ENCODE measurements around the gene TEX13D. TPM values are rescaled to one million over a fixed set of nuclear protein-coding genes. Genes with fewer than 3 reads are reported as not detected.
"Not testable (repeated sequence)": the region's sequence is repeated elsewhere in the genome, so short reads cannot be mapped to it uniquely, and the experiment has no call there.

Gene TEX13D
- total RNA-seq (2014; rRNA removed; shearing (Covaris generic)): not detected in 2 replicates
- not detected in 2 replicates for total RNA-seq (2022)
- not detected for Bru-seq, nascent RNA
- BruChase-seq, experiment 1, labeled RNA remaining after a 6-hour chase: percentile 18 among the genes with signal in this experiment
- not detected for BruChase-seq, experiment 2, labeled RNA remaining after a 2-hour chase
- long read RNA-seq: 0 reads

- no peaks in the 10 kb centered on the region for H3K9me3 ChIP-seq (ENCODE audit: low read length)
- H3K9me2 ChIP-seq (ENCODE audit: insufficient read depth, low read length): no peaks in the 10 kb centered on the region
- no peaks in the 10 kb centered on the region for H4K20me1 ChIP-seq (ENCODE audit: insufficient read depth, low read length)
- H3K4me2 ChIP-seq (ENCODE audit: low read length): no peak within 1 kb of the TSS
- no peak within 1 kb of the TSS for H3K4me3 ChIP-seq (ENCODE audit: low read depth, low read length, poor library complexity, severe bottlenecking)
- ChIA-PET POLR2A (no interaction called here), CTCF (ENCODE audit: unreplicated experiment) (no interaction called here)
- no peak for DNase-seq (ENCODE audit: low spot score)
- H3K27ac ChIP-seq (ENCODE audit: low read depth, low read length, poor library complexity, severe bottlenecking): no peak within 1 kb of the TSS
- H3K4me1 ChIP-seq (ENCODE audit: insufficient read depth, low read length, poor library complexity, severe bottlenecking): peaks cover 4% of the 10 kb centered on the region
- intact Hi-C loops (cut with micrococcal nuclease; ENCODE audit: unreplicated experiment): no loop called here
- no peak for TF ChIP-seq EZH2phosphoT487 (IDR thresholded peaks at IDR 0.05; ENCODE audit: borderline replicate concordance, low read depth, low read length)
- TF ChIP-seq, protein P1, sequence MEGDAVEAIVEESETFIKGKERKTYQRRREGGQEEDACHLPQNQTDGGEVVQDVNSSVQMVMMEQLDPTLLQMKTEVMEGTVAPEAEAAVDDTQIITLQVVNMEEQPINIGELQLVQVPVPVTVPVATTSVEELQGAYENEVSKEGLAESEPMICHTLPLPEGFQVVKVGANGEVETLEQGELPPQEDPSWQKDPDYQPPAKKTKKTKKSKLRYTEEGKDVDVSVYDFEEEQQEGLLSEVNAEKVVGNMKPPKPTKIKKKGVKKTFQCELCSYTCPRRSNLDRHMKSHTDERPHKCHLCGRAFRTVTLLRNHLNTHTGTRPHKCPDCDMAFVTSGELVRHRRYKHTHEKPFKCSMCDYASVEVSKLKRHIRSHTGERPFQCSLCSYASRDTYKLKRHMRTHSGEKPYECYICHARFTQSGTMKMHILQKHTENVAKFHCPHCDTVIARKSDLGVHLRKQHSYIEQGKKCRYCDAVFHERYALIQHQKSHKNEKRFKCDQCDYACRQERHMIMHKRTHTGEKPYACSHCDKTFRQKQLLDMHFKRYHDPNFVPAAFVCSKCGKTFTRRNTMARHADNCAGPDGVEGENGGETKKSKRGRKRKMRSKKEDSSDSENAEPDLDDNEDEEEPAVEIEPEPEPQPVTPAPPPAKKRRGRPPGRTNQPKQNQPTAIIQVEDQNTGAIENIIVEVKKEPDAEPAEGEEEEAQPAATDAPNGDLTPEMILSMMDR (conservative IDR thresholded peaks at IDR 0.05; ENCODE audit: low read length): no peak
- H3K79me2 ChIP-seq (ENCODE audit: insufficient read depth, low read depth, low read length): no peaks in the 10 kb centered on the region
- no peaks in the 10 kb centered on the region for H3K36me3 ChIP-seq (ENCODE audit: insufficient read depth, low read length)
- no TSS peak for BruUV-seq (replicated peaks)
- no peak within 1 kb of the TSS for H2AFZ ChIP-seq (ENCODE audit: low read length)
Observed at GRCh38 chrX:124332481-124333424, at the start of gene TEX13D. Gene TEX13D (plus strand): TSS chrX:124332660. CDS start chrX:124332918, 258 bp downstream.

- no TSS peak for BruUV-seq (replicated peaks)
- Histone ChIP-seq H3K4me2 (ENCODE audit: low read length) (no peak overlapping the region), H3K36me3 (ENCODE audit: insufficient read depth, low read length) (no peaks in the 10 kb centered on the region), H3K4me1 (ENCODE audit: insufficient read depth, low read length, poor library complexity, severe bottlenecking) (no peaks in the 10 kb centered on the region), H3K79me2 (ENCODE audit: insufficient read depth, low read depth, low read length) (no peaks in the 10 kb centered on the region), H3K9me2 (ENCODE audit: insufficient read depth, low read length) (no peaks in the 10 kb centered on the region), H3K4me3 (ENCODE audit: low read depth, low read length, poor library complexity, severe bottlenecking) (no peak overlapping the region), H3K27ac (ENCODE audit: low read depth, low read length, poor library complexity, severe bottlenecking) (no peak overlapping the region), H4K20me1 (ENCODE audit: insufficient read depth, low read length) (no peaks in the 10 kb centered on the region), H2AFZ (ENCODE audit: low read length) (no peak overlapping the region), H3K9me3 (ENCODE audit: low read length) (no peaks in the 10 kb centered on the region)
- intact Hi-C loops (cut with micrococcal nuclease; ENCODE audit: unreplicated experiment): no loop called here
- ChIA-PET POLR2A (no interaction called here), CTCF (ENCODE audit: unreplicated experiment) (no interaction called here)
- TF ChIP-seq EZH2phosphoT487 (IDR thresholded peaks at IDR 0.05; ENCODE audit: borderline replicate concordance, low read depth, low read length): no peak
- TF ChIP-seq, protein P1 (conservative IDR thresholded peaks at IDR 0.05; ENCODE audit: low read length): no peak
- no peak for DNase-seq (ENCODE audit: low spot score)
Observed at GRCh38 chrX:124289443-124289842, 43.0 kb upstream of the TEX13D start.

DNA sequence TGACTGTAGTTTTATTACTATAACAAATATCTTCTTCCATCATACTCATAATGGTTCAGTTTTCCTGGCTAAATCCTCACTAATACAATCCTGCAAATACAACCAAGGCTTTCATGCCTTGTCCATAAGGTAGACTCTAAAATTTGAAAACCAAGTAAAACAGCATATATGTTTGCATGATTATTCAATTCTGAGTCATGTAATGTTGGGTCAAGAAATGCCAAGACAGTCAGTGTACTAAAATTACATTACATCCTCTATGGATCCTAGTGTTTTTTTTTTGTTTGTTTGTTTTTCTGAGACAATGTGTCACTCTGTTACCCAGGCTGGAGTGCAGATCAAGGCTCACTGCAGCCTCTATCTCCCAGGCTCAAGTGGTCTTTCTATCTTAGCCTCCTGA is 38.6 kb upstream of the TEX13D start:
- Histone ChIP-seq H3K9me2 (ENCODE audit: insufficient read depth, low read length) (no peaks in the 10 kb centered on the region), H3K27ac (ENCODE audit: low read depth, low read length, poor library complexity, severe bottlenecking) (no peak overlapping the region), H3K36me3 (ENCODE audit: insufficient read depth, low read length) (no peaks in the 10 kb centered on the region), H3K9me3 (ENCODE audit: low read length) (no peaks in the 10 kb centered on the region), H2AFZ (ENCODE audit: low read length) (no peak overlapping the region), H3K4me1 (ENCODE audit: insufficient read depth, low read length, poor library complexity, severe bottlenecking) (no peaks in the 10 kb centered on the region), H3K4me3 (ENCODE audit: low read depth, low read length, poor library complexity, severe bottlenecking) (no peak overlapping the region), H3K4me2 (ENCODE audit: low read length) (no peak overlapping the region), H3K79me2 (ENCODE audit: insufficient read depth, low read depth, low read length) (no peaks in the 10 kb centered on the region), H4K20me1 (ENCODE audit: insufficient read depth, low read length) (no peaks in the 10 kb centered on the region)
- DNase-seq (ENCODE audit: low spot score): no peak
- TF ChIP-seq, protein P1 (conservative IDR thresholded peaks at IDR 0.05; ENCODE audit: low read length): no peak
- no peak for TF ChIP-seq EZH2phosphoT487 (IDR thresholded peaks at IDR 0.05; ENCODE audit: borderline replicate concordance, low read depth, low read length)
- BruUV-seq (replicated peaks): no TSS peak
- intact Hi-C loops (cut with micrococcal nuclease; ENCODE audit: unreplicated experiment): no loop called here
- ChIA-PET POLR2A (no interaction called here), CTCF (ENCODE audit: unreplicated experiment) (no interaction called here)

GRCh38 chrX:124299323-124299722 is 33.1 kb upstream of the TEX13D start:
- H3K4me3 ChIP-seq (ENCODE audit: low read depth, low read length, poor library complexity, severe bottlenecking); H3K27ac ChIP-seq (ENCODE audit: low read depth, low read length, poor library complexity, severe bottlenecking); intact Hi-C loops (cut with micrococcal nuclease; ENCODE audit: unreplicated experiment); H2AFZ ChIP-seq (ENCODE audit: low read length); H3K4me1 ChIP-seq (ENCODE audit: insufficient read depth, low read length, poor library complexity, severe bottlenecking); BruUV-seq (replicated peaks); H3K79me2 ChIP-seq (ENCODE audit: insufficient read depth, low read depth, low read length); H3K9me3 ChIP-seq (ENCODE audit: low read length); H3K9me2 ChIP-seq (ENCODE audit: insufficient read depth, low read length); DNase-seq (ENCODE audit: low spot score); H3K36me3 ChIP-seq (ENCODE audit: insufficient read depth, low read length); POLR2A ChIA-PET; H4K20me1 ChIP-seq (ENCODE audit: insufficient read depth, low read length); H3K4me2 ChIP-seq (ENCODE audit: low read length); CTCF ChIA-PET (ENCODE audit: unreplicated experiment): not testable (repeated sequence)
